ENCODE results near the gene SNRNP70.
"Not testable (repeated sequence)": the region's sequence is repeated elsewhere in the genome, so short reads cannot be mapped to it uniquely, and the experiment has no call there.

The SNRNP70 gene

DNA sequence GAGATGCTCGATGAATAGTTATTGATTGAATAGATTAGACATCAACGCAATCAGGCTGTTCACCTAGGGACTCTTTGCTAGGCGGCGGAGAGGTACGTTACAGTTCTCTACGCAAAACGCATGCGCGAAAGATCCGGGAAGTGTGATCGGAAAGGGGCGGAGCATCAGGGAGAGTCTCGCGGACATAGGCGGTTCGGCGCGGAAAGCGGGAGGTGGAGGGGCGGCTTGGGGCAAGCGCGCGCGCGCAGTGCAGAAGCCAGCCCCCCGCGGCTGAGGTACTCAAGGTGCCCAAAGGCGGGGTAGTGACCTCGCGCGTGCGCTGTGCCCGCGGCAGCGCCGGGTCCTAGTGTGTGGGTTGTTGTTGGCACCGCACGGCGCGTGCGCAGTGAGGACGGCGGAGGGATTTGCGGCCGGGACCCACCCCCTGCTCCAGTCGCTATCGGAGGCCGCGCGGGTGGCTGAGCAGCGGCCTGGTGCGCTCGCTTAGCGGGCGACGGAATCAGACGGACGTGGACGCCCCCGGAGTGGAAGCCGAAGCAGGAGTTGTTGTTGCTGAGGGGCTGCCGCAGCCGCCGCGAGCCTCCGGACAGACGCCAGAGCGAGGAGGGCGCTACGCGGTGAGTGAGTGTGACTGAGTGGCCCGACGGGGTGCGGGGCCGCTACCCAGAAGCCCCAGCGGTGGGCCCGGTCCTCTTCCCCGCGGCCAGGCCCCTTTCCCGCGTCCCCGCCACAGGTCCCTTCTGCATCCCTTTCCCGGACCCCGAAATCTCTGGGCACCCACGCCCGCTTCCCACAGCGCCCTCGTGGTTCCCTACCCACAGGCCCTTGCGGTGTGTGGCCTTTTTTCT lies at the start of gene SNRNP70:
Gene SNRNP70 (plus strand): TSS at position 432 of the 848 bp plus-strand sequence. CDS start 964 bp downstream, outside the sequence.
- DNase-seq = peak; percentile 100

- not testable (repeated sequence) for DNase-seq
These were observed 48.4 kb upstream of the SNRNP70 start, which contains the start of gene CGB1 for GRCh38 chr19:49036815-49037214. TSS of gene CGB1 (minus strand) at chr19:49036895. CDS start at chr19:49036711, 184 bp downstream.

- DNase-seq = not testable (repeated sequence)
These were observed 47.1 kb upstream of the SNRNP70 start for GRCh38 chr19:49038111-49038510.

DNA sequence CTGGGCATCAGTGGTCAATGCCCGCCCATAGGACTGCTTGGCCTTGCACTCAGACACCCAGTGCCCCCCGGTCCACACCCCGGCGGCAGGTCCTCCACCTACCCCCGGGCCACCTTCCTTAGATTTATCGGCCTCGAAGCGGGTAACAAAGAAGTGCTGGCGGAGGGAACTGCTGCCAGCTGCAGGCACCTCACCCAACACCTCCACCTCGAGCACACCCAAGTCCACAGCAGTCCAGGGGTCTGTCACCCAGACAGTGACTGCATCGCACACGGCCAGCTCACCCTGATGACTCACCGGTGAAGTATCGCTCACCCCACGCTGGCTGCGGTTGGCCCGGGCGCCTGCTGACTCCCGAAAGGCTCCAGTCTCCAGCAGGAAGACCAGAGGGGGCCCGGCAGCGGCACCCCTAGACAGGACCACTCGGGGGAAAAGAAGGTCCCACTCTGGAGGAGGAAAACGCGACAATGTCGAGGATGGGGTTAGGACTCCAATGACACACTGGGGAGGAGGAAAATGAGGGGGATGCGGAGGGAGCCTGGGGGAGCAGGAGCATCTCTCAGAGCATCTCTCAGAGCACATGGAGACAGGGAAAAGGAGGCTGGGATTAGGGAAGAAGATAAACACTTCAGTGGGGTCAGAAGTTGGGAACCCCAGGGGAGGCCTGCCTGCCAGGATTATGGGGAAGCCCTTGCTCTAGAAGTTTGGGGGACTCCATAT lies 46.5 kb upstream of the SNRNP70 start:
- not testable (repeated sequence) for DNase-seq

DNA sequence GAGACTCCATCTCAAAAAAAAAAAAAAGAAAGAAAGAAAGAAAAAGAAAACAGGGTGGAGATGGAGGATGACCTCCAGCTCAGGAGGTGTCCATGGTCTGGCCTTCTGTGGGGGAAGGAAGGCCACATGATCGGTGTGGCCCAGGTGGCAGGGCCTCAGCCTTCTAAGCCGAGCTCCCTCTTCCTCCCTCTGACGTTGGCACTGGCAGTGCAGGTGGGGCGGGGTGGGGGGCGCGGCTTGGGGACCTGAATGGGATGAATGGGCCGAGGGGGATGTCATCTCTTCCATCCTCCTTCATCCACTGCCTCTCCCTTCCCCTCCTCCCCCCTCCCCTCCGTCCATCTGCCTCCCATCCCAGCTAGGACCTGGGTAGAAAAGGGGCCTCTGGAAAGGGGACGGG lies 45.5 kb upstream of the SNRNP70 start:
- not testable (repeated sequence) for DNase-seq

- DNase-seq = no peak
These were observed 43.1 kb upstream of the SNRNP70 start for GRCh38 chr19:49042177-49042576.

- not testable (repeated sequence) for DNase-seq
These were observed 42.6 kb upstream of the SNRNP70 start for GRCh38 chr19:49042666-49043065.

DNA sequence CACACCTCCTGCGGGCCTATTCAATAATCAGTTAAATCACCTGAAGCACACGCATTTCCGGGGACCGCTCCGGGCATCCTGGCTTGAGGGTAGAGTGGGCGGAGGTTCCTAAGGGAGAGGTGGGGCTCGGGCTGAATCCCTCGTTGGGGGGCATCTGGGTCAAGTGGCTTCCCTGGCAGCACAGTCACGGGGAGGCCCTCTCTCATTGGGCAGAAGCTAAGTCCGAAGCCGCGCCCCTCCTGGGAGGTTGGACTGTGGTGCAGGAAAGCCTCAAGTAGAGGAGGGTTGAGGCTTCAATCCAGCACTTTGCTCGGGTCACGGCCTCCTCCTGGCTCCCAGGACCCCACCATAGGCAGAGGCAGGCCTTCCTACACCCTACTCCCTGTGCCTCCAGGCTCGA lies 41.7 kb upstream of the SNRNP70 start, which contains the start of gene CGB5:
Gene CGB5 (plus strand): TSS at position 301 of the 400 bp plus-strand sequence. CDS start 362 bp downstream, outside the sequence.
- not testable (repeated sequence) for DNase-seq

DNA sequence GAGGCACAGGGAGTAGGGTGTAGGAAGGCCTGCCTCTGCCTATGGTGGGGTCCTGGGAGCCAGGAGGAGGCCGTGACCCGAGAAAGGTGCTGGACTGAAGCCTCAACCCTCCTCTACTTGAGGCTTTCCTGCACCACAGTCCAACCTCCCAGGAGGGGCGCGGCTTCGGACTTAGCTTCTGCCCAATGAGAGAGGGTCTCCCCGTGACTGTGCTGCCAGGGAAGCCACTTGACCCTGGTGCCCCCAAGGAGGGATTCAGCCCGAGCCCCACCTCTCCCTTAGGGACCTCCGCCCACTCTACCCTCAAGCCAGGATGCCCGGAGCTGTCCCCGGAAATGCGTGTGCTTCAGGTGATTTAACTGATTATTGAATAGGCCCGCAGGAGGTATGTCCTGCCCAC lies 36.2 kb upstream of the SNRNP70 start, which contains the start of gene CGB8:
Gene CGB8 (minus strand): TSS at position 101 of the 400 bp plus-strand sequence. CDS start 372 bp downstream, outside the sequence.
- DNase-seq = not testable (repeated sequence)

GRCh38 chr19:49049834-49050233 lies 35.4 kb upstream of the SNRNP70 start:
- DNase-seq = not testable (repeated sequence)

GRCh38 chr19:49050376-49051033 lies 34.7 kb upstream of the SNRNP70 start:
- not testable (repeated sequence) for DNase-seq

GRCh38 chr19:49056101-49056901 lies 28.9 kb upstream of the SNRNP70 start:
- no peak for DNase-seq

DNA sequence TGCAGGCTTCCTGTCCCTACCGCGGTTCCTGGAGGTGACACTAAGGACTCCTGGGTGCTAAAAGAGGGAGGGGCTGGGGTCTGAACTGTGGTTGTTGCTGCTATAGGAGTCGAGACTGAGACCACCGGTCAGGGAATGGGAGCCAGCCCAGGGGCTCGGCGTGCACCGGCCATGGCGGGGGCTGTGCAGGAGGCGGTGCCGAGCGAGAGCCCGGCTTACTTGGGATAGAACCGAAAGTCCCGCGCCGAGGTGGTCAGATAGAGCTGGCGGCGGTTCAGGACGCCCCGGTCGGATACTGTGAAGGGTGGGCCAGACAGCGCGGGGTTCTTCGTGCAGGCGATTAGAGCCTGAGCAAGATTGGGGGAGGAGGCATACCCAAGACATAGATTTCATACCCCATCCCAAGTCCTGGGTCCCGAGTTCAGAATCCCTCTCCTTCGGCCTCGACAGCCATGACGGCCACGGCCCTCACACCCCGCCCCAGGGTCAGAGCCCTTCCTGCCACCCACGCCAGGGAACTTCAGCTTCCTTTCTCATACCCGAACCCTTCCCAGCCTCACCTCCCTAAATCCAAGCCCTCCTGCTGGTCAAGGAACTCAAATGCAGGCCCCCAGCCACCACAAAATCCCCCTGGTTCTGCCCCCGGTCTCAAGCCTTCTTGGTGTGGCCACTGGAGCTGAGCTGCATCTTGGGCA lies 28.2 kb upstream of the SNRNP70 start:
- not testable (repeated sequence) for DNase-seq

DNA sequence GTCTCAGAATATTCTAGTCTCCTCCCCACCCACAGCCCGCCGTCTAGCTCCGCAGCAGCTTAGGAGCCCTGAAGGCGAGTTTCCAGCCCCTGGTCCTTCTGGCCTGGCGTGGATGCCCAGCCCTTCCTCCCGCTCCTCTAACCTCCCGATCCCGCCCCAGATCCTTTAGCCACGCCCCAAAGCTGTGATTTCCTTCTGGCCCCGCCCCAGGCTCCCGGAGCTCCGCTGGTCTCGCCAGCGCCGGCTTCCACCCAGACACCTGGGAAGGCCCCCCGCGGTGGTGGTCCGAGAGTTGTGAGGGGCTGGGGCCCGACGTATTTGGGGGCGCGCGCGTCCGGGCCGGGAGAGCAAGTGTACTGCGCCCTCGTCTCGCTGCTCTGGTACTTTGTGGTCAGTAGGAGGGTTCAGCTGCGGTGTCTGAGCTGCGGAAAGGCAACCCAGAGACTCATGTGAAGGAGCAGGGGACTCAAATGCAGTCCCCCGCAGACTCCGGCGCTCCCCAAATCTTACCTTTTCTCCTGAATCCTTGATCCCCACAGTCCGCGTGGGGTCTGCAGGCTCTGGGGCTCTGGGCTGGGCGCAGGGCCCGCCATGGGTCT lies 27.5 kb upstream of the SNRNP70 start, which contains the start of gene CGB7:
Gene CGB7 (minus strand): TSS at position 114 of the 599 bp plus-strand sequence. CDS start 2,374 bp downstream, outside the sequence.
- DNase-seq = no peak

DNA sequence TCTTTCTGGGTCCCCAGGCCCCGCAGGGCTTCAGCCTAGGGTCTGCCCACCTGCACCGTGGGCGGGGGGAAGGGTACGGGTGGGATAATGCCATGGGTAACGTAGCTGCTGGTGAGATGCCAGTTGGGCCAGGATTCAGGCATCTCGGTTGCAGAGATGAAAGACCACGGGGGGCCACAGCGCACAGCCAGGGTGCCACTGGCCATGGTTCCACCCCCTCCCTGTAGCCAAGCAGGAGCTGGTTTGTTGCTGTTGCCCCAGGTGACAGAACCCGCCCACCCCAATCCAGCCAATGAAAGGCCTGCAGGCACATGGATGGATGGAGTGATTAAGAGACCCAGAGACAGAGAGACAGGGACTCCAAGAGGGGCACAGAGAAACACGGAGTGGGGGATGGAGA lies 26.7 kb upstream of the SNRNP70 start:
- DNase-seq = no peak

DNA sequence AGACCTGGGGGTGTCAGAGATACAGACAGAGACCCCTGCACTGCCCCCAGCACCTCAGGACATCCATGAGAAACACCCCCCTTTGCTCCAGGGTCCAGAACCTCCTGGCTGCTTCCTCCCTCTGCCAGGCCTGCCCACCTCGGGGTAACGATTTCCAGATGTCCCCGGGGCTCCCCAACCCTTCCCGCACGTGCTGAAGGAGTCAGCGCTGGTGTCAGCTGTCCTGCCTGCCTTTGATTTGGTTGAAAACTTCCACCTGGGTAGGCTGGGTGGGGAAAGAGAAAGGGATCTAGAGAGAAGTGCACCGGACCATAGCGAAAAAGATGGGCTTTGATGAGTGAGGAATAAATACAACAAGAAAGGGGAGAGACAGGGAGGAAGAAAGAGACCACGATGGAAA lies 26.2 kb upstream of the SNRNP70 start:
- DNase-seq = no peak

GRCh38 chr19:49061000-49061399 lies 24.3 kb upstream of the SNRNP70 start:
- no peak for DNase-seq

DNA sequence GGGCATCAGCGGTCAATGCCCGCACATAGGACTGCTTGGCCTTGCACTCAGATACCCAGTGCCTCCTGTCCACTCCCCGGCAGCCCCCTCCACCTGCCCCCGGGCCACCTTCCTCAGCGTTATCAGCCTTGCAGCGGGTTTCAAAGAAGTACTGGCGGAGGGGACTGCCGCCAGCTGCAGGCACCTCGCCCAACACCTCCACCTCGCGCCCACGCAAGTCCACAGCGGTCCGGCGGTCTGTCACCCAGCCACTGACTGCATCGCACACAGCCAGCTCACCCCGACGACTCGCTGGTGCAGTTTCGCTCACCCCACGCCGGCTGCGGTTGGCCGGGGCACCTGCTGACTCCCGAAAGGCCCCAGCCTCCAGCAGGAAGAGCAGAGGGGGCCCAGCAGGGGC lies 23.8 kb upstream of the SNRNP70 start:
- DNase-seq = no peak

DNA sequence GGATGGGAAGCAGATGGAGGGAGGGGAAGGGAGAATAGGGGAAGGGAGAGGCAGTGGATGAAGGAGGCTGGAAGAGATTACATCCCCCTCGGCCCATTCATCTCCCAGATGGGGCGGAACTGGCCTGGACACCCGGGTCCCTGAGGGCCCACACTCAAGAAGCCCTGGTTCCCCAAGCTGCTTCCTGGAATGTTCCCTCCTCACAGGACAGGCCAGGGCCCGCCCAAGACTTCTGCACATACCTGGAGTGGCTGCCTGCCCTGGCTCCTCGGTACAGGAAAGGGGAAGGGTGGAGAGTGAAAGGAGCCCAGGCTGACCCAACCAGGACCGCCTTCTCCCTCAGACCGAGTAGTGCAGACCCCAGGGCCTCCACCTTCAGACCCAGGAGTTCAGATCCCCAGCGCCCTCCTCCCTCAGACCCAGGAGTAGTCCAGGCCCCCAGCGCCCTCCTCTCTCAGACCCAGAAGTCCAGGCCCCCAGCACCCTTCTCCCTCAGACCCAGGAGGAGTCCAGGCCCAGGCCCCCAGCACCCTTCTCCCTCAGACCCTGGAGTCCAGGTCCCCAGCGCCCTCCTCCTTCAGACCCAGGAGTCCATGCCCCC lies 21.1 kb upstream of the SNRNP70 start:
- DNase-seq = no peak

Measured in GDM1 (cell line).